ENCODE results near the gene C2orf68. TPM values are rescaled to one million over a fixed set of nuclear protein-coding genes. Genes with fewer than 3 reads are reported as not detected.

C2orf68 gene
- total and polyA plus RNA-seq, 2 of the 8 experiments (the other 6 are each of a cell fraction or from before 2014, with no cell fraction given): 46.3 to 49.4 TPM

DNA sequence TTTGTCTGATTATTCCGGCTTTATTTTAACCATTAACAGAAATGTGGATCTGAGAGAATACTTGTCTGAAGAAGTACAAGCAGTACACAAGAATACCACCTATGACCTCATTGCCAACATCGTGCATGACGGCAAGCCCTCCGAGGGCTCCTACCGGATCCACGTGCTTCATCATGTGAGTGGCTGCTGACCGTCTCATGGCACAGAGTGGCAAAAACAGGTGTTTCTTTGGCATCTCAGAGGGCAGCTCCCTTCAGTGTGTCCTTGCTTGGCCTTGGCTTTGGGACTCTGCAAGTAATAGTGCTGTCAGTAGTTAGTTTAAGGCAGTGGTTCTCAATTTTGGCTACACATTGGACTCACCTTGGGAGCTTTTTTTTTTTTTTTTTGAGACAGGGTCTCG, 33.0 kb upstream of the C2orf68 start:
- Histone ChIP-seq H2BK120ac (replicated peaks; ENCODE audit: low read depth, low read length) (no peak overlapping the region), H3K4me3 (ENCODE audit: extremely low read depth in 1 of 4, insufficient read depth in 2 of 4, low read depth in 3 of 4, low read length in 4 of 4) (no peak overlapping the region), H3K27ac (ENCODE audit: low read depth, low read length) (no peak overlapping the region), H3K4me1 (replicated peaks in 1 of 4; ENCODE audit: control insufficient read depth in 3 of 4, insufficient read depth in 4 of 4, low read length in 3 of 4) (no peaks in the 10 kb centered on the region), H3K4me2 (ENCODE audit: insufficient read depth in 1 of 2, low read depth in 2 of 2, low read length in 2 of 2) (no peak overlapping the region), H4K91ac (replicated peaks; ENCODE audit: insufficient read length, low read length) (no peak overlapping the region), H2AFZ (ENCODE audit: low read length) (no peak overlapping the region), H3K4ac (replicated peaks; ENCODE audit: insufficient read length, low read depth, low read length) (no peak overlapping the region), H4K8ac (ENCODE audit: extremely low read depth, insufficient read depth, low read length) (no peak overlapping the region), H3K56ac (replicated peaks; ENCODE audit: insufficient read length, low read depth, low read length) (no peak overlapping the region), H3K36me3 (ENCODE audit: control insufficient read depth in 2 of 4, insufficient read depth in 4 of 4, low read length in 3 of 4) (peaks cover 39 to 97% (median 87%) of the 10 kb centered on the region in 4 experiments), H4K5ac (ENCODE audit: insufficient read length, low read depth, low read length) (no peak overlapping the region), H3K23ac (ENCODE audit: insufficient read length) (no peak overlapping the region), H2BK12ac (ENCODE audit: low read depth, low read length) (no peak overlapping the region), H3K9ac (replicated peaks in 1 of 4; ENCODE audit: extremely low read depth in 1 of 4, low read depth in 3 of 4, low read length in 3 of 4) (no peak overlapping the region), H2AK5ac (ENCODE audit: low read depth, low read length) (no peak overlapping the region), H3K23me2 (ENCODE audit: low read depth, low read length) (0 out of 2 replicates have a peak, but pooled peaks cover 2% of the 10 kb centered on the region), H3K9me3 (ENCODE audit: insufficient read depth in 2 of 2, low read depth in 1 of 2, low read length in 1 of 2) (no peaks in the 10 kb centered on the region), H2BK20ac (ENCODE audit: low read length) (no peak overlapping the region), H3K27me3 (replicated peaks in 1 of 4; ENCODE audit: control insufficient read depth in 3 of 4, extremely low read depth in 1 of 4, insufficient read depth in 3 of 4, low read length in 3 of 4) (no peaks in the 10 kb centered on the region), H2BK15ac (ENCODE audit: low read length) (no peak overlapping the region), H2BK5ac (ENCODE audit: low read depth, low read length) (no peak overlapping the region), H3K14ac (ENCODE audit: insufficient read length) (no peak overlapping the region), H3K79me1 (ENCODE audit: low read depth, low read length) (no peaks in the 10 kb centered on the region), H3K79me2 (ENCODE audit: control insufficient read depth in 1 of 2, insufficient read depth in 2 of 2, low read length in 2 of 2) (no peaks in the 10 kb centered on the region), H4K20me1 (replicated peaks in 1 of 2; ENCODE audit: control insufficient read depth in 1 of 2, insufficient read depth in 2 of 2, low read length in 2 of 2) (peaks cover 0 to 4% of the 10 kb centered on the region in 2 experiments), H3K18ac (ENCODE audit: extremely low read depth, low read length) (no peak overlapping the region)
- DNase-seq (ENCODE audit: low read depth in 1 of 2, low spot score in 2 of 2) (no peak), FAIRE-seq (no peak)
- ChIA-PET CTCF (ENCODE audit: partially characterized antibody) (interaction anchor here (0.8 to 8.4 kb wide), 4 partner anchors 7 to 424 kb away, joined by 3 to 69 read pairs (median 8); no protein-coding TSS in a partner anchor), POLR2A (ENCODE audit: partially characterized antibody) (interaction anchor here (1.1 to 2.2 kb wide), 5 partner anchors 8 to 36 kb away, joined by 3 to 11 read pairs (median 4); no protein-coding TSS in a partner anchor)
- TF ChIP-seq SIRT6 (IDR thresholded peaks at IDR 0.05; ENCODE audit: low read length): no peak
- no peak for TF ChIP-seq HDAC6 (IDR thresholded peaks at IDR 0.05; ENCODE audit: low read depth, low read length)
- TF ChIP-seq RXRA (IDR thresholded peaks at IDR 0.05; ENCODE audit: insufficient read depth, low read depth, low read length): no peak
- TF ChIP-seq EP300 (IDR thresholded peaks at IDR 0.05; ENCODE audit: borderline replicate concordance in 1 of 2, low read depth in 2 of 2, low read length in 2 of 2): no peak
- TF ChIP-seq TBP (IDR thresholded peaks at IDR 0.05; ENCODE audit: low read depth, low read length): no peak
- no peak for TF ChIP-seq KDM4A (IDR thresholded peaks at IDR 0.05; ENCODE audit: low read depth, low read length, severe bottlenecking)
- TF ChIP-seq RBBP5 (IDR thresholded peaks at IDR 0.05; ENCODE audit: borderline replicate concordance, low read depth, low read length): no peak
- 96% methylated on average over 7 of the region's 8 CpGs; no CpG with 5 or more reads in 1 of the 2 experiments for WGBS, 2 experiments (ENCODE audit: extremely low coverage in 1 of 2, insufficient coverage in 1 of 2, insufficient read length in 1 of 2, insufficient replicate concordance in 2 of 2, low coverage in 1 of 2, low lambda C conversion rate in 2 of 2, missing lambda C conversion rate in 1 of 2)
